Testis (tissue), 2 donors: Measurements from ENCODE around the gene CTNNB1.

Experiments
- CTCF ChIP-seq, 3 experiments: fragments of 450-650 bp in 2 of 3; fragments of 200-600 bp in 1 of 3; sonication (generic) in 1 of 3; IDR thresholded peaks; one replicate each; pipeline ENCODE4 v1.5.1; 2016 to 2019; ENCODE audit warnings: antibody characterized with exemption in 3 of 3, mild to moderate bottlenecking in 2 of 3, moderate library complexity in 1 of 3
- POLR2A ChIP-seq: fragments of 450-650 bp; IDR thresholded peaks from one replicate; pipeline ENCODE4 v1.6.1; 2017; ENCODE audit warnings: antibody characterized with exemption, mild to moderate bottlenecking, moderate library complexity

- TF ChIP-seq CTCF (IDR thresholded peaks at IDR 0.05) (no peak), POLR2A (no peak)
Observed at GRCh38 chr3:41236228-41236627, 36.9 kb downstream of the CTNNB1 start.
